H1 (cell line): ENCODE measurements around the gene CENPP. TPM values are rescaled to one million over a fixed set of nuclear protein-coding genes. Genes with fewer than 3 reads are reported as not detected.

Experiments
- CTCF ChIA-PET: fragments of 300-600 bp; sonication (Branson Sonifier 250); formaldehyde crosslinking; loops from one replicate; lab custom pipeline; 2021; ENCODE audit not compliant: partially characterized antibody; lab: Charles Lee
- POLR2A ChIA-PET: fragments of 300-600 bp; sonication (Branson Sonifier 250); formaldehyde crosslinking; loops from one replicate; lab custom pipeline; 2021; ENCODE audit warnings: inconsistent platforms; ENCODE audit not compliant: partially characterized antibody; lab: Charles Lee
- DNase-seq, 2 experiments: peaks; one replicate each; pipeline versions ENCODE4 v3.0.0 to v3.0.0-alpha.2; 2010 to 2022; ENCODE audit warnings: low spot score in 2 of 2, low read depth in 1 of 2, mixed read lengths in 1 of 2
- FAIRE-seq: peaks from 2 replicates; lab custom pipeline; 2011; peaks lifted over from hg19 to GRCh38; lab: Jason Lieb, UNC
- H2AFZ ChIP-seq: 2 replicates; pipeline ENCODE4 v1.8.1; 2012; ENCODE audit warnings: low read length, inconsistent platforms
- H2AK5ac ChIP-seq: 2 replicates; pipeline ENCODE4 v1.6.1; 2013; ENCODE audit warnings: low read depth, low read length
- H2BK120ac ChIP-seq: replicated peaks from 2 replicates; pipeline ENCODE3; 2013; ENCODE audit warnings: low read depth, low read length, inconsistent platforms
- H2BK12ac ChIP-seq: 2 replicates; pipeline ENCODE4 v1.6.1; 2013; ENCODE audit warnings: low read depth, low read length
- H2BK15ac ChIP-seq: 2 replicates; pipeline ENCODE4 v1.6.1; 2013; ENCODE audit warnings: low read length
- H2BK20ac ChIP-seq: 2 replicates; pipeline ENCODE4 v1.6.1; 2013; ENCODE audit warnings: low read length
- H2BK5ac ChIP-seq: 2 replicates; pipeline ENCODE4 v1.6.1; 2013; ENCODE audit warnings: low read depth, low read length
- H3K14ac ChIP-seq: 2 replicates; pipeline ENCODE4 v1.6.1; 2013; ENCODE audit warnings: inconsistent platforms; ENCODE audit not compliant: insufficient read length
- H3K18ac ChIP-seq: 2 replicates; pipeline ENCODE4 v1.6.1; 2013; ENCODE audit warnings: low read length; ENCODE audit errors: extremely low read depth
- H3K23ac ChIP-seq: 2 replicates; pipeline ENCODE4 v1.6.1; 2013; ENCODE audit warnings: inconsistent platforms; ENCODE audit not compliant: insufficient read length
- H3K23me2 ChIP-seq: 2 replicates; pipeline ENCODE4 v1.6.1; 2013; ENCODE audit warnings: low read depth, low read length
- H3K27ac ChIP-seq: 2 replicates; pipeline ENCODE4 v1.6.1; 2011; ENCODE audit warnings: low read depth, low read length, inconsistent platforms
- H3K27me3 ChIP-seq, 4 experiments: replicated peaks in 1 of 4; 1 replicate in 1 of 4; 2 replicates in 3 of 4; pipeline versions ENCODE4 v1.6.1 to v1.8.1; 2011 to 2013; ENCODE audit warnings: low read length in 3 of 4, mild to moderate bottlenecking in 3 of 4, inconsistent platforms in 2 of 4, mixed read lengths in 2 of 4, moderate library complexity in 1 of 4; ENCODE audit not compliant: control insufficient read depth in 3 of 4, insufficient read depth in 3 of 4; ENCODE audit errors: extremely low read depth in 1 of 4
- H3K36me3 ChIP-seq, 4 experiments: 2 replicates each; pipeline versions ENCODE4 v1.6.1 to v1.8.1; 2011 to 2013; ENCODE audit warnings: mild to moderate bottlenecking in 4 of 4, low read length in 3 of 4, moderate library complexity in 2 of 4, control low read depth in 1 of 4, inconsistent platforms in 1 of 4; ENCODE audit not compliant: insufficient read depth in 4 of 4, control insufficient read depth in 2 of 4
- H3K4ac ChIP-seq: replicated peaks from 2 replicates; pipeline ENCODE3; 2013; ENCODE audit warnings: low read length, low read depth, mixed read lengths, inconsistent platforms; ENCODE audit not compliant: insufficient read length
- H3K4me1 ChIP-seq, 4 experiments: replicated peaks in 1 of 4; 1 replicate in 1 of 4; 2 replicates in 3 of 4; pipeline versions ENCODE4 v1.6.1 to v1.8.1; 2011 to 2013; ENCODE audit warnings: low read length in 3 of 4, inconsistent platforms in 2 of 4, mixed read lengths in 1 of 4; ENCODE audit not compliant: insufficient read depth in 4 of 4, control insufficient read depth in 3 of 4
- H3K4me2 ChIP-seq, 2 experiments: 2 replicates each; pipeline versions ENCODE4 v1.6.1 to v1.8.1; 2011 to 2013; ENCODE audit warnings: low read depth in 2 of 2, low read length in 2 of 2, control low read depth in 1 of 2, inconsistent platforms in 1 of 2, mild to moderate bottlenecking in 1 of 2; ENCODE audit not compliant: insufficient read depth in 1 of 2
- H3K4me3 ChIP-seq, 4 experiments: fragments of 200-600, 300-600 bp in 1 of 4; sonication (generic), shearing (Covaris generic), sonication (Bioruptor Twin) in 1 of 4; 2 replicates each; pipeline versions ENCODE4 v1.5.1 to v1.8.1; 2011 to 2016; ENCODE audit warnings: low read length in 4 of 4, low read depth in 3 of 4, control low read depth in 2 of 4, inconsistent platforms in 2 of 4, mild to moderate bottlenecking in 2 of 4, mixed read lengths in 1 of 4, moderate library complexity in 1 of 4; ENCODE audit not compliant: insufficient read depth in 2 of 4; ENCODE audit errors: extremely low read depth in 1 of 4
- H3K56ac ChIP-seq: replicated peaks from 2 replicates; pipeline ENCODE3; 2013; ENCODE audit warnings: low read depth, mild to moderate bottlenecking, mixed read lengths, low read length, inconsistent platforms; ENCODE audit not compliant: insufficient read length
- H3K79me1 ChIP-seq: 2 replicates; pipeline ENCODE4 v1.6.1; 2013; ENCODE audit warnings: low read depth, low read length, control low read depth
- H3K79me2 ChIP-seq, 2 experiments: 2 replicates each; pipeline versions ENCODE4 v1.6.1 to v1.8.1; 2012 to 2013; ENCODE audit warnings: low read length in 2 of 2, mild to moderate bottlenecking in 2 of 2, inconsistent platforms in 1 of 2; ENCODE audit not compliant: insufficient read depth in 2 of 2, control insufficient read depth in 1 of 2
- H3K9ac ChIP-seq, 4 experiments: replicated peaks in 1 of 4; 1 replicate in 1 of 4; 2 replicates in 3 of 4; pipeline versions ENCODE4 v1.6.1 to v1.8.1; 2011 to 2013; ENCODE audit warnings: low read depth in 3 of 4, low read length in 3 of 4, control low read depth in 2 of 4, mild to moderate bottlenecking in 2 of 4, moderate library complexity in 2 of 4, inconsistent platforms in 1 of 4; ENCODE audit errors: extremely low read depth in 1 of 4
- H3K9me3 ChIP-seq, 2 experiments: 2 replicates each; pipeline versions ENCODE4 v1.6.1 to v1.8.1; 2012 to 2013; ENCODE audit warnings: mild to moderate bottlenecking in 2 of 2, moderate library complexity in 2 of 2, control low read depth in 1 of 2, inconsistent platforms in 1 of 2, low read depth in 1 of 2, low read length in 1 of 2, mixed read lengths in 1 of 2; ENCODE audit not compliant: insufficient read depth in 2 of 2
- H4K20me1 ChIP-seq, 2 experiments: replicated peaks in 1 of 2; 2 replicates each; pipeline versions ENCODE3 to v1.8.1; 2011 to 2013; ENCODE audit warnings: inconsistent platforms in 2 of 2, low read length in 2 of 2, mild to moderate bottlenecking in 1 of 2; ENCODE audit not compliant: insufficient read depth in 2 of 2, control insufficient read depth in 1 of 2
- H4K5ac ChIP-seq: 2 replicates; pipeline ENCODE4 v1.6.1; 2013; ENCODE audit warnings: low read length, low read depth, mixed read lengths, inconsistent platforms; ENCODE audit not compliant: insufficient read length
- H4K8ac ChIP-seq: 2 replicates; pipeline ENCODE4 v1.8.0; 2013; ENCODE audit warnings: mild to moderate bottlenecking, moderate library complexity, low read length, inconsistent platforms; ENCODE audit not compliant: insufficient read depth; ENCODE audit errors: extremely low read depth
- H4K91ac ChIP-seq: replicated peaks from 2 replicates; pipeline ENCODE3; 2013; ENCODE audit warnings: low read length, mixed read lengths, inconsistent platforms; ENCODE audit not compliant: insufficient read length
- JUN ChIP-seq: IDR thresholded peaks from 2 replicates; pipeline ENCODE4 v1.6.1; 2011; ENCODE audit warnings: low read depth, mild to moderate bottlenecking, improper control_type of control experiment, low read length
- NRF1 ChIP-seq: IDR thresholded peaks from 2 replicates; pipeline ENCODE4 v1.6.1; 2011; ENCODE audit warnings: mild to moderate bottlenecking, low read depth, low read length, improper control_type of control experiment
- POLR2AphosphoS5 ChIP-seq: IDR thresholded peaks from 2 replicates; pipeline ENCODE4 v1.6.1; 2011; ENCODE audit warnings: low read depth, low read length
- SP1 ChIP-seq: IDR thresholded peaks from 2 replicates; pipeline ENCODE4 v1.6.1; 2011; ENCODE audit warnings: low read depth, low read length
- WGBS, 2 experiments: shearing (Covaris generic) in 1 of 2; methylation state at CpG; one replicate each; pipeline versions ENCODE4 v1.1.6 to v1.1.7; 2013 to 2015; ENCODE audit warnings: low lambda C conversion rate in 2 of 2, mixed read lengths in 2 of 2, inconsistent platforms in 1 of 2, low coverage in 1 of 2, missing lambda C conversion rate in 1 of 2; ENCODE audit not compliant: insufficient replicate concordance in 2 of 2, insufficient coverage in 1 of 2, insufficient read length in 1 of 2; ENCODE audit errors: extremely low coverage in 1 of 2, missing lambda C conversion rate in 1 of 2; 5-methylcytosine and 5-hydroxymethylcytosine counted together
- polyA plus RNA-seq, 7 experiments: library from polyadenylated mRNA; depleted of rRNA in 3 of 7; stranded (reverse) in 5 of 7; unstranded in 2 of 7; fragments of >200 nt in 5 of 7; fragments of 200-250 nt in 2 of 7; gene quantifications; 1 replicate in 5 of 7; 2 replicates in 1 of 7; 4 replicates in 1 of 7; pipeline versions ENCODE4 v1.2.1 to v1.2.3, GENCODE V29; 2011 to 2013; ENCODE audit warnings: missing spikeins in 2 of 7, mixed read lengths in 2 of 7
- total RNA-seq: library from RNA; stranded (reverse); fragmentation: NEBNext Ultra II Directional; extraction: Animal tissue kit (Norgen Biotek cat#: 25700); gene quantifications from 2 replicates; pipeline ENCODE4 v1.2.1, GENCODE V29; 2021
- TF ChIP-seq, protein P1 (sequence below): IDR thresholded peaks from 2 replicates; pipeline ENCODE4 v1.6.1; 2012; ENCODE audit warnings: low read length, inconsistent platforms

The CENPP gene
- total and polyA plus RNA-seq, 2 of the 8 experiments (the other 6 are each of a cell fraction or from before 2014, with no cell fraction given): 2.7 to 10.8 TPM

GRCh38 chr9:92610470-92611420 is 285.0 kb downstream of the CENPP start:
- Histone ChIP-seq H3K36me3 (peaks cover 5 to 14% (median 10%) of the 10 kb centered on the region in 4 experiments; a peak in 6 of 8 replicates), H3K9ac (no peak overlapping the region)
- TF ChIP-seq SP1 (no peak), POLR2AphosphoS5 (no peak), JUN (no peak), NRF1 (no peak)
- TF ChIP-seq, protein P1, sequence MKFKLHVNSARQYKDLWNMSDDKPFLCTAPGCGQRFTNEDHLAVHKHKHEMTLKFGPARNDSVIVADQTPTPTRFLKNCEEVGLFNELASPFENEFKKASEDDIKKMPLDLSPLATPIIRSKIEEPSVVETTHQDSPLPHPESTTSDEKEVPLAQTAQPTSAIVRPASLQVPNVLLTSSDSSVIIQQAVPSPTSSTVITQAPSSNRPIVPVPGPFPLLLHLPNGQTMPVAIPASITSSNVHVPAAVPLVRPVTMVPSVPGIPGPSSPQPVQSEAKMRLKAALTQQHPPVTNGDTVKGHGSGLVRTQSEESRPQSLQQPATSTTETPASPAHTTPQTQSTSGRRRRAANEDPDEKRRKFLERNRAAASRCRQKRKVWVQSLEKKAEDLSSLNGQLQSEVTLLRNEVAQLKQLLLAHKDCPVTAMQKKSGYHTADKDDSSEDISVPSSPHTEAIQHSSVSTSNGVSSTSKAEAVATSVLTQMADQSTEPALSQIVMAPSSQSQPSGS: no peak

More at GRCh38 chr9:92610470-92611420, 285.0 kb downstream of the CENPP start:
- no peak overlapping the region for H2AFZ ChIP-seq
- no peak overlapping the region for H3K23ac ChIP-seq
- H3K79me2 ChIP-seq: no peaks in the 10 kb centered on the region
- no peak overlapping the region for H4K5ac ChIP-seq
- H3K18ac ChIP-seq: no peak overlapping the region
- H3K4me3 ChIP-seq: no peak overlapping the region
- no peaks in the 10 kb centered on the region for H3K4me1 ChIP-seq
- H4K91ac ChIP-seq: no peak overlapping the region
- H2BK20ac ChIP-seq: no peak overlapping the region
- no peak overlapping the region for H2AK5ac ChIP-seq
- no peak overlapping the region for H4K8ac ChIP-seq
- H4K20me1 ChIP-seq: no peaks in the 10 kb centered on the region
- H2BK15ac ChIP-seq: no peak overlapping the region
- no peak overlapping the region for H2BK120ac ChIP-seq
- H3K14ac ChIP-seq: no peak overlapping the region
- no peak overlapping the region for H3K4me2 ChIP-seq
- no peak overlapping the region for H3K56ac ChIP-seq
- no peak overlapping the region for H3K4ac ChIP-seq
- no peak for FAIRE-seq
- H2BK12ac ChIP-seq: no peak overlapping the region
- no peaks in the 10 kb centered on the region for H3K27me3 ChIP-seq
- no peak overlapping the region for H2BK5ac ChIP-seq
- WGBS, 2 experiments: 92% methylated on average over 31 of the region's 32 CpGs; no CpG with 5 or more reads in 1 of the 2 experiments
- H3K9me3 ChIP-seq: no peaks in the 10 kb centered on the region
- POLR2A ChIA-PET: interaction anchor here (0.9 kb wide), 1 partner anchor 9 kb away, joined by 3 read pairs; no protein-coding TSS in a partner anchor
- CTCF ChIA-PET: interaction anchor here (1.0 to 1.8 kb wide), 3 partner anchors 18 to 108 kb away, joined by 3 to 10 read pairs (median 5); no protein-coding TSS in a partner anchor
- no peak overlapping the region for H3K27ac ChIP-seq
- no peak for DNase-seq
- H3K23me2 ChIP-seq: no peaks in the 10 kb centered on the region
- H3K79me1 ChIP-seq: no peaks in the 10 kb centered on the region
